Measurements from ENCODE around the gene GPC6. TPM values are rescaled to one million over a fixed set of nuclear protein-coding genes. Genes with fewer than 3 reads are reported as not detected.

The GPC6 gene
- total RNA-seq, 1 experiment from 2014 or later: 16.7 TPM

DNA sequence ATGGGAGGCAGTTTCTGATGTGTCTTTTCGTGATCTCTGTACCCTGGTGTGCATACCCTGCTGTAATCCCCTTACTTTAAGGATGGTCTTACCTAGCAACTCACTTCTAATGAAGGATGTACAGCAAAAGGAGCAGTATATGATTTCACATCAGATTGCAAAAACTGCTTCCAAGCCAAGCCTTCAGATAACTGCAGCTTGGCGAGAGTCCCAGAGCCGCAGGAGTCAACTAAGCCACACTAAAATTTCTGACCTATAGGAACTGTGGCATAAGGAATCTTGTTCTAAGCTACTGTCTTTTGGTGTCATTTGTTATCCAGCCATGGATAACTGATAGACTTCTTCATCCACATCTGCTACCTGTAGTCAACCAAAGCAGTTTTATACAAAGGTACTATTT, 496.7 kb downstream of the GPC6 start:
- no peak for DNase-seq (ENCODE audit: extremely low read depth, low read depth)

DNA sequence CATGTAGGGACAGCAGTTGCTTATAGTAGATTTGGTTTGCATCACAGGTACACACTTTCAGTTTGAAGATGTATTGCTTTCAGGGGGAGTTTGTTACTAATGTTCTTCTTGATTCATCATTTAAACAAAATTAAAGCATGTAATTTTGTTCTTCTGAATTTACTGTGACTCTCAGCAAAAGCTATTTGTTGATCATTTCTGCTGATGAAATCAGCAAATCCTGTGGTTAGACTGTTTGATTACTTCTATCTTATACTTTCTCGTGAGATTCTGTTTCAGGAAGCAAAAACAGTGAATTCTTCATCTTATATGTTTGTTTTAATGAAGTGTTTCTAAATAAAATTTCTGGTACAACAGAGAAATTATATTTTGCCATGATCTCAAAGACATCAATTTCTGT, 497.6 kb downstream of the GPC6 start:
- DNase-seq (ENCODE audit: extremely low read depth, low read depth): no peak

DNA sequence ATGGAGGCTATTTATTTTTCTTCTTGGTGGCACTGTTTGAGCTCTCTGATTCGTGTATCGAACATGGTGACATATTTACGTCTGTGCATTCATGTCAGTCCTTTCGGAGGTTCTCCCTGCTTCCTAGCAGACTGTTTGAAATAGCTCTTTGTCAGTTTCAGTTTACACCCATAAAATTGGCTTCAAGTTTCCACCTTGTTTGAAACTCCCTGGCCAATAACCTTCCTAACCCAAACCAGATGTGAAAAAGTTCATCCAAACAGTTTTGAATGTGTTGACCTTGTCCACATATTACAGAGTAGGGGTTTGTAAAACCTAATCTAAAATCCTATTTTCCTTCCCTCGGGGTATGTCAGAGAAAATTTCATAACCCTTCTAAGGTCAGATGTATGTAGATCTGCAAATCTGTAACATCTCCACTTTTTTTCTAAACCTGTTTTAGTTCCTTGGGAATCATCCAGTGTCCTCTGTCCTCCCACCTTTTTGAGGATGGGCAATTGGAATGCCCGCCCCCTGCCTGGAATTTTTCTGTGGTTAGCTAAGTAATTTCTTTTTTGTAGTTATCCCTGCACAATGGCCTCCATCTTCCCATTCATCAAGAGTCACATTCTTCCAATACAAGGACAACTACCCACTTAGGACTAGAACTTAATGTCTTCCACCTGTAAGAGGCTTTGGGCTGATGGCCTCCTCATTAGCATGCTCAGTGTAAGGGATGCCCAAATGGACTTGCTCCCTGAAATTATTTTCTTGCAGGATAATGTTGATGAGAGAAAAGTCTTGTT, 499.8 kb downstream of the GPC6 start:
- DNase-seq (ENCODE audit: extremely low read depth, low read depth): no peak

DNA sequence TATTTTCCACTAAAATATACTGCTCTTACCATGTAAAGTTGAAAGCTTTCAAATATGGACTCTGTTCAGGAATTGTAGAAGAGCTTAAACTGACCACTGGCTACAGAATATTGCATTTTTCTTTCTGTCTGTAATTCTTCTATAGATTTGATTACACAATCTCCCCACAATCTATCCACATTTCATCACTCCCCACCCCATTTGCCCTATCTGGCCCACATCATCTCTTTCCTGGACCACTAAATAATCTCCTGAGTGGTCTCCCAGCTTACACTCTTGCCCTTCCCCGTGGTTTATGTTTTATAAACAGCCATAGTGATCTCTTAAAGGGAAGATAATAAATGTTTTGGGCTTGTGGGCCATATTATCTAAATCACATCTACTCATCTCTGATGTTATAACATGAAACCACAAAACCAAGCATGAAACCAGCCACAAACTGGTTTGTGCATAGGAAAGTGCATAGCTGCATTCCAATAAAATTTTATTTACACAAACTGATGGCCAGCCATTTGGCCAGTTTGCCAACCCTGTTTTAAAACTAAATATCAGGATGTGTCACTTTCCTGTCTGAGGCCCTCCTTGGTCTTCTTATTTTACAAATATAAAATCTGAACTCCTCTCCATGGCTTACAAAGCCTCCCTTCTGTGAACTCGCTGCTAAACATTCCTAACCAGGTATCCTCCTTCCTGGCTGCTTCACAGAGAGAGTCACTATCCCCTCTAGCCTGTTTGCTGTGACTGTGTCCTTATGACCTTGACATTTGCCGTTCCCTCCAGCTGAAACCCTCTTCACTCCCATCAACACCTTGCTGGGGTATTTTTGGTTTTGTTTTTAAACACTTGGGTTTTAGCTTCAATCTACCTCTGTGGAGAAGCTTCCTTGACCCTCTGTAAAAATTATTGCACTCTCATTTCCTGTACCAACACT, 500.9 kb downstream of the GPC6 start:
- DNase-seq (ENCODE audit: extremely low read depth, low read depth): no peak

GRCh38 chr13:93729383-93729782, 502.8 kb downstream of the GPC6 start:
- DNase-seq (ENCODE audit: extremely low read depth, low read depth): no peak

GRCh38 chr13:93730780-93731179, 504.2 kb downstream of the GPC6 start:
- DNase-seq (ENCODE audit: extremely low read depth, low read depth): no peak

DNA sequence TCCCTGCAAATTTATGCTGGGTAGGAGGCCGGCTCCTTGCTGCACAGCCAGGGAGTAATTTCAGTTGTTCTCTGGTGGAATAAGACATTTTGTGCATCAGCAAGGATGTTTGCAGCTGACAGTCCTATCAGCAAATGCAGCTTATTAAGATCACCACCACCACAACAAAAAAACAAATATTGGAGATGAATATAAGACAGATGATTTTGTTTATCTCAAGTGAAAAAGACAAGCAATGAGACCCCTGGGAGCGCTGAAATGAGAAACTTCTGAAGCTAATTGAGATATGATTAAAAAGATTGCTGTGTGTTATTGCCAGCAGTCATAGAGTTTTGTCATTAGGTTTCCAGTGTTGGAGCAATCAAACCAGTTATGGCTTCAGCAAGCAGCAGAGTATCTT, 505.6 kb downstream of the GPC6 start:
- no peak for DNase-seq (ENCODE audit: extremely low read depth, low read depth)

- no peak for DNase-seq (ENCODE audit: extremely low read depth, low read depth)
These were observed 509.5 kb downstream of the GPC6 start for GRCh38 chr13:93736081-93736480.

DNA sequence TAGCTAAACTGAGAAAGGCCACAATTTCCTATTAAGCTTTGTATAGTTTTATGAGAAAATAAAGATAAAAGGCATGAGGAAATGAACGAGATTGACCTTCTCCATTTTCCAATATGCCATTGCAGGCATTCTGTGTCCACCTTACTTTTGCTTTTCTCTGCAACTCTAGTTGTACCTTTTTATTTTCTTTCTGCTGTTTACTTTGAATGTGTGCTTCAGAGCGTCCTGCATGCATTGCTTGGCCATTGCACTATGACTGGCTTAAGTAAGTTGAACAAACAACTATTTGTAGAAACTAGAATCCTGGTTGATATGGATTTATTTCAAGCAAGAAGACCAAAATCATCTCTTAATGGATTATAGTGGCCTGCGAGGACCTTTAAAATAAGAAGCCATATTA, 510.3 kb downstream of the GPC6 start:
- no peak for DNase-seq (ENCODE audit: extremely low read depth, low read depth)

DNA sequence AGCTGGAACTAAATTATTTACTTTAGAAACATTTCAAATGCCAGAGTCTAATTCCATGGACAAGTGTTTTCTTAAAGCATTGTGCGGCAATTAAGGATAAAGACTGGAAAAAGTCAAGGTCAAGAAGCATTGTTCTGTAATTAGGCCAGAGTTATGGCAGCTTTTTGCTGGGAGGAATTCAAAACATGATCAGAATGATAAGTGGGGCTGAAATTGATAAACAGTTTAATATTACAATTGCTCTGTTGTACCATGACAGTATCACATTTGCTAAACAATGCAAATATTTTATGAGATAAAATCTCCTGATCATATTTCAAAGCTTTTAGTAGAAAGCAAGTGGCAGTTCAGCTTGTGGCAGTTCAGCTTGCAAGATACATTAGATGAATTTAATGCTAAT, 513.7 kb downstream of the GPC6 start:
- no peak for DNase-seq (ENCODE audit: extremely low read depth, low read depth)

GRCh38 chr13:93744033-93744432, 517.4 kb downstream of the GPC6 start:
- no peak for DNase-seq (ENCODE audit: extremely low read depth, low read depth)

DNA sequence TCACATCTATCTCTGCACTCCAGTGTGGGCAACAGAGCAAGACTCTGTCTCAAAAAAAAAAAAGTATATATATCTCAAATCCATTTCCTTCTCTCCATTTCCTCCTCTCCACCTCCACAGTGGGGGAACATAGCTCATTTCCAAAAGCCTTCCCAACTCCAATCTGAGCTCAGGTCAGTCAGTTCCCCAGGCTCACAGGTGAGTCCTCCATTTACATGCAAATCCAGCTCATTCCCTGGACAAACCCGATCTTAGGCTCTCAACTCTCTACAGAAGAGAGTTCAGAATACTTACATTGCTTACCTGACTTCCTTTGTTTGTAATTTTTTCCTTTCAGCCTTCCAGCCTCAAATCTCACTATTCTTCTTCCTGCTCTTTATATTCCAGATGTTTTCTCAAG, 518.3 kb downstream of the GPC6 start:
- no peak for DNase-seq (ENCODE audit: extremely low read depth, low read depth)

DNA sequence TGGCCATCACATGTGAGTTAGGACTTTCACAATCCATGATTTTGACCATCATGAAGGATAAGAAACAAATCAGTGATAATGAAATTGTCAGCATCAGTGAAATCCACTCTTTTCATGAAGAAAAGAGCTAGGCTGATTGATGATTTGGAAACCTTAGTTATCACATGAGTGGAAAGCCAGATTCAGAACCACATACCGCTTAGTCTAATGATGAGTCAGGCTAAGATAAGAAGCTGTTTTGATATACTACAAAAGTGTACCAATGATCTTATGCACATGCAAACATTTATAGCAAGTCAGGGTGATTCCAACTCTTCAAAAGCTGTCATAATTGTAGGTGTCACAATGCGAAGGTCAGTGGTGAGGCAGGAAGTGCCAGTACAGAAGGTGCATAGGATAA, 519.3 kb downstream of the GPC6 start:
- no peak for DNase-seq (ENCODE audit: extremely low read depth, low read depth)

DNA sequence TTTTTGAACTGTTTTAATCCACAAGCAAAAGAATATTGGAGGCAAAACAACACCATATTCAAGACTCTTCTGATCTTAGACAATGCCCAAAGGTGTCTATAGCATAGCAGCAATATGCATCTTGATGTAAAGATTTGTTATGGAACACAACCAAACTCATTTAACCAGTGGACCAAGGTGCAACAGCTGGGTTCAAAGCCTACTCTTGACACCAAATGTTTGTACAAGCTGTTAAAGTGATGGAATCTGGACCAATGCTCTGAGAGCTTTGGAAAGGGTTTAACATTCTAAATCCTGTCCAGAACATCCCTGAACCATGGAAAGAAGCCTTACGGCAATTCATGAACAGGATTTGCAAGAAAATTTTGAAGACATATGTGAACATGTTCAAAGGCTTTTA, 520.0 kb downstream of the GPC6 start:
- no peak for DNase-seq (ENCODE audit: extremely low read depth, low read depth)

DNA sequence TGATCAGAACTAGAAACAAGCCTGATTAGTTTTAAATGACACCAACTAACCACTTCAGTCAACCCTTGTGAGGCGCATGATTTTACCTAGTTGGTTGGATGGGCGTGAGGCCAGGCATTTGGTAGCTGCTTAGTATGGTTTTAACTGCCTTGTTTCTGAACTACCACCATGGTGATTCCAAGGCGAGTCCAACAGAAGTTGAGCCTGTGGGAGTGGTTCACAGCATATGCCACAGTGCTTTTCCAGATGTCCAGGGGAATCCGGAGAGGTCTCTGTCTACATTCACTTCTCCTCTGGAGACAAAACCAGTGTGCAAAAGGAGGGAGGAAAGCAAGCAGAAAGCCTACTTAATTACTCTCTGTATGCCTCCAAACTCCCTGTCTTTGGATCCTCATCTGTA, 524.1 kb downstream of the GPC6 start:
- no peak for DNase-seq (ENCODE audit: extremely low read depth, low read depth)

- DNase-seq (ENCODE audit: extremely low read depth, low read depth): no peak
These were observed 524.5 kb downstream of the GPC6 start for GRCh38 chr13:93751117-93751516.

DNA sequence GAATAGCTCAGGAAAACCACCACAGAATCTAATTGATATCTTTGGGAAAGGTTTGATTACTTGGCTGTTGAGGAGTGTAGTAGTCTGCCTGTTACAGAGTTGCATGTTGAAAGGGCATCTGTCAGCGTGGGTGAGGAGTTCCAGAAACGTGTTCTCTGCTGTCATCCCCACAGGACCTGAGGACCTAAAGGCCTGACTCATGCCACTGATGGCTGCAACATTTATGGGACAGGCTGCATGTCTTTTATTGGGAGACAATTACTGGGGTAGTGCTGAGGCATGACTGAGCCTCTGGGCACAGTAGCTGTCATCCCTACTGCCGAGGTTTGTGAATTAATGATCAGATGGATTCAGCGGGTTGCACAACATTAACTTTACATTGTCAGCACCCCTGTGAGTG, 525.9 kb downstream of the GPC6 start:
- DNase-seq (ENCODE audit: extremely low read depth, low read depth): no peak

GRCh38 chr13:93753639-93754038, 527.0 kb downstream of the GPC6 start:
- DNase-seq (ENCODE audit: extremely low read depth, low read depth): no peak

GRCh38 chr13:93755341-93755740, 528.7 kb downstream of the GPC6 start:
- no peak for DNase-seq (ENCODE audit: extremely low read depth, low read depth)

GRCh38 chr13:93758575-93758974, 532.0 kb downstream of the GPC6 start:
- no peak for DNase-seq (ENCODE audit: extremely low read depth, low read depth)

DNA sequence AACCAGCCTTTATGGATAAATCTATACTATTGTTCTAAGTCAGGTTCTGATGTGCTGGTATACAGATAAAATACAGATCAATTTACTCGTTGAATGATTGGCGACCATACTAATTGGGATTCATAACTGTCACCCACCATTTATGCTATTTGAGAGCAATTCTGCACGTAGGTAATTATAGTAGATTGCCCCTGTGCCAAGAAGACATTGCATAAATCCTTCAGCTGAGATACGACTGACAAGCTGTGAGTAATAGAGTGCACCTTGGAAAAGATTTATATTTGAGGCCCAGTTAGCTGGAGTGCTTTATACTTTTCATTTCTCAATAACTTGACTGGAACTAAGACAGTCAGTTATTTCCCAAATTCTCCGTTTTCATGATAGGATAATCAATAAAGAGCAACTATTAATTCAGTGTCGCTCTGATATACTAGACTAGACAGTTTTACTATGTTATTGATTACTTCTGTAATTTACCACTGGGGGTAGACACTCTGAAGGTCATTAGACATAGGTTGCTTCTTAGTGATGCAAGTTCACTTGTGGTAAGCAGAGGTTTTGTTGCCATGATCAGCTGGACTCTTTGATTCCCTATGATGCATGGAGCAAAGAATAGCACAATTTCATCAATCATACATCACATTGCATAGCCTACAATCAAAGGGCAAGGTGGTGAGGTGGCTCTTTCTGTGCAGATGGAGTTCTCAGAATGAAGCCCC, 536.3 kb downstream of the GPC6 start:
- DNase-seq (ENCODE audit: extremely low read depth, low read depth): no peak

Data from NCI-H460 (cell line).